HepG2 (cell line): Measurements from ENCODE around the gene ERLIN1. TPM values are rescaled to one million over a fixed set of nuclear protein-coding genes. Genes with fewer than 3 reads are reported as not detected.

Experiments
- ASH2L ChIP-seq: fragments of 300-600, 200-600 bp; sonication (generic); IDR thresholded peaks from 2 replicates; pipeline ENCODE4 v1.7.0; 2017; ENCODE audit warnings: low read depth, mild to moderate bottlenecking, moderate library complexity, mixed read lengths, low read length; ENCODE audit not compliant: insufficient read length
- BATF2 ChIP-seq: sonication (generic); formaldehyde crosslinking; IDR thresholded peaks from 2 replicates; pipeline ENCODE4 v1.8.0; 2022; ENCODE audit warnings: mild to moderate bottlenecking, missing genetic modification reagents, moderate library complexity
- EHMT2 ChIP-seq: fragments of 200-600 bp; sonication (generic); IDR thresholded peaks from 2 replicates; pipeline ENCODE4 v1.7.0; 2017; ENCODE audit warnings: antibody characterized with exemption, low read depth, low read length, borderline replicate concordance
- FOXC1 ChIP-seq: sonication (generic); formaldehyde crosslinking; IDR thresholded peaks from 2 replicates; pipeline ENCODE4 v1.8.0; 2022; ENCODE audit warnings: mild to moderate bottlenecking, missing genetic modification reagents, borderline replicate concordance
- FOXM1 ChIP-seq: sonication (generic); formaldehyde crosslinking; IDR thresholded peaks from 2 replicates; pipeline ENCODE4 v1.5.0; 2020; ENCODE audit warnings: missing genetic modification reagents
- GATA4 ChIP-seq: sonication (generic); IDR thresholded peaks from 2 replicates; pipeline ENCODE4 v1.6.1; 2016; ENCODE audit warnings: antibody characterized with exemption, low read depth, borderline replicate concordance
- MAFG ChIP-seq: sonication (generic); formaldehyde crosslinking; IDR thresholded peaks from 2 replicates; pipeline ENCODE4 v1.5.1; 2020; ENCODE audit warnings: mild to moderate bottlenecking, missing genetic modification reagents
- PAX8 ChIP-seq: sonication (generic); formaldehyde crosslinking; IDR thresholded peaks from 2 replicates; pipeline ENCODE4 v1.8.0; 2022; ENCODE audit warnings: mild to moderate bottlenecking, missing genetic modification reagents, borderline replicate concordance
- SATB2 ChIP-seq: sonication (generic); formaldehyde crosslinking; IDR thresholded peaks from 2 replicates; pipeline ENCODE4 v1.5.0; 2020; ENCODE audit warnings: missing genetic modification reagents
- SMAD9 ChIP-seq: sonication (generic); formaldehyde crosslinking; IDR thresholded peaks from 2 replicates; pipeline ENCODE4 v1.5.1; 2020; ENCODE audit warnings: mild to moderate bottlenecking, missing genetic modification reagents
- SYNCRIP ChIP-seq: fragments of 200-400 bp; formaldehyde crosslinking; IDR thresholded peaks from 2 replicates; pipeline ENCODE4 v1.6.1; 2018; ENCODE audit warnings: mild to moderate bottlenecking, low read depth, low read length; ENCODE audit not compliant: insufficient read depth
- ZBTB33 ChIP-seq: sonication (generic); formaldehyde crosslinking; IDR thresholded peaks from 2 replicates; pipeline ENCODE4 v1.4.0; 2020; ENCODE audit warnings: missing genetic modification reagents
- ZFP41 ChIP-seq: sonication (generic); formaldehyde crosslinking; IDR thresholded peaks from 2 replicates; pipeline ENCODE4 v1.4.0; 2020; ENCODE audit warnings: mild to moderate bottlenecking, missing genetic modification reagents, borderline replicate concordance
- ZNF839 ChIP-seq: sonication (generic); formaldehyde crosslinking; IDR thresholded peaks from 2 replicates; pipeline ENCODE4 v1.4.0; 2020; ENCODE audit warnings: missing genetic modification reagents, mild to moderate bottlenecking, borderline replicate concordance
- polyA plus RNA-seq, 8 experiments: library from polyadenylated mRNA; depleted of rRNA in 3 of 8; stranded (reverse) in 7 of 8; unstranded in 1 of 8; fragments of >200 nt; fragmentation: Illumina TruSeq in 4 of 8; extraction: Trizol in 4 of 8; gene quantifications; 2 replicates each; pipeline versions ENCODE4 v1.2.1 to v1.2.3, GENCODE V29; 2011 to 2016; ENCODE audit warnings: low read depth in 4 of 8, missing spikeins in 1 of 8, mixed read lengths in 1 of 8; ENCODE audit not compliant: insufficient read depth in 1 of 8
- total RNA-seq, 5 experiments: library from RNA; depleted of rRNA; stranded (reverse); fragments of >200 nt; fragmentation: Illumina TruSeq; extraction: Trizol; gene quantifications; 2 replicates each; pipeline ENCODE4 v1.2.3, GENCODE V29; 2016; ENCODE audit warnings: low read depth in 1 of 5
- TF ChIP-seq, protein P1 (sequence below): sonication (generic); formaldehyde crosslinking; IDR thresholded peaks from 2 replicates; pipeline ENCODE4 v1.4.0; 2020; ENCODE audit warnings: missing genetic modification reagents, mild to moderate bottlenecking, borderline replicate concordance
- TF ChIP-seq, protein P2 (sequence below): sonication (generic); formaldehyde crosslinking; conservative IDR thresholded peaks from 2 replicates; pipeline ENCODE4 v1.4.0; 2020; ENCODE audit warnings: missing genetic modification reagents

The ERLIN1 gene
- total and polyA plus RNA-seq, 2 of the 13 experiments (the other 11 are each of a cell fraction or from before 2014, with no cell fraction given) = 56.8 to 69.3 TPM

DNA sequence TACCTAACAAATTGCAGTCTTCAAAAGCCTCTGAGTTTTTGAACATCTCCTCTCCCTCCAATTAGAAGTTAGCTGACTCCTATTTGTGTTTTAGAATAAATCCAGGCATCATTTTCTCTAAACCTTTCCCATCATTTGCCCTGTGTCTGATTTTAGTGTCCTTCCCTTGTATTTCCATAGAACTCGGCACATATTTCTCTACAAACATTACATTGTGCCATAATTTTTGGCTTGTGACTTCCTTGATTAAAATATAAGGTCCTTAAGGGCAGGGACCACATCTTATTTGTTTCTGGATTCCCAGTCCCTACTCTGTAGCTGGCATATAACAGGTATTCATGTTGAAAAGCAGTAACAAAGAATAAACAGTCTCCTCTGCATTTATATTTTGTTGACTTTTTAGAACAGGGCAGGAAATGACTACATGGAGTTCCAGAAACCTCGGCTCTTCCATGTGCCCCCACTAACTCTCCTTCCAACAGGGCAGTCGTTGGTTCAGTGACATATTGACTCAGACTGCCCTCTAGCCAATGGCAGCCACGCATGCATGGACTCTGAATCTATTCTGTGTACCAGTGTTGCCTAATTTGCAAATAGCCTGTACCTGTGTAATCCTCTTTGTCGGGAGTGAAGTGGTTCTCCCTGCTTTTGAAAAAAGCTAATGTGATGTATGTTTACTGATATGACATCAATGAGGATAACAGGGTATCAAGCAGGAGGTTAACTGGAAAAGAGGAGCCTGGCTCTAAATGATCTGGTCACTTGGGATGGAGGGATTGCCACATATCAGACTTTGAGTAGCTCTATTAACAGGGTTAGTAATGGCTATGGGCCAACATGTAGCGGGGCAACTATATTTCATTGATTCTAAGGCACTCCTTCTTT lies 84.4 kb downstream of the ERLIN1 start (continued):
- TF ChIP-seq, protein P1, sequence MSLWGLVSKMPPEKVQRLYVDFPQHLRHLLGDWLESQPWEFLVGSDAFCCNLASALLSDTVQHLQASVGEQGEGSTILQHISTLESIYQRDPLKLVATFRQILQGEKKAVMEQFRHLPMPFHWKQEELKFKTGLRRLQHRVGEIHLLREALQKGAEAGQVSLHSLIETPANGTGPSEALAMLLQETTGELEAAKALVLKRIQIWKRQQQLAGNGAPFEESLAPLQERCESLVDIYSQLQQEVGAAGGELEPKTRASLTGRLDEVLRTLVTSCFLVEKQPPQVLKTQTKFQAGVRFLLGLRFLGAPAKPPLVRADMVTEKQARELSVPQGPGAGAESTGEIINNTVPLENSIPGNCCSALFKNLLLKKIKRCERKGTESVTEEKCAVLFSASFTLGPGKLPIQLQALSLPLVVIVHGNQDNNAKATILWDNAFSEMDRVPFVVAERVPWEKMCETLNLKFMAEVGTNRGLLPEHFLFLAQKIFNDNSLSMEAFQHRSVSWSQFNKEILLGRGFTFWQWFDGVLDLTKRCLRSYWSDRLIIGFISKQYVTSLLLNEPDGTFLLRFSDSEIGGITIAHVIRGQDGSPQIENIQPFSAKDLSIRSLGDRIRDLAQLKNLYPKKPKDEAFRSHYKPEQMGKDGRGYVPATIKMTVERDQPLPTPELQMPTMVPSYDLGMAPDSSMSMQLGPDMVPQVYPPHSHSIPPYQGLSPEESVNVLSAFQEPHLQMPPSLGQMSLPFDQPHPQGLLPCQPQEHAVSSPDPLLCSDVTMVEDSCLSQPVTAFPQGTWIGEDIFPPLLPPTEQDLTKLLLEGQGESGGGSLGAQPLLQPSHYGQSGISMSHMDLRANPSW (CRISPR knock-in tag) = 0 out of 2 replicates have a peak, but pooled peaks have one; percentile 54
- no peak for TF ChIP-seq BATF2 (CRISPR knock-in tag)
- TF ChIP-seq, protein P2, sequence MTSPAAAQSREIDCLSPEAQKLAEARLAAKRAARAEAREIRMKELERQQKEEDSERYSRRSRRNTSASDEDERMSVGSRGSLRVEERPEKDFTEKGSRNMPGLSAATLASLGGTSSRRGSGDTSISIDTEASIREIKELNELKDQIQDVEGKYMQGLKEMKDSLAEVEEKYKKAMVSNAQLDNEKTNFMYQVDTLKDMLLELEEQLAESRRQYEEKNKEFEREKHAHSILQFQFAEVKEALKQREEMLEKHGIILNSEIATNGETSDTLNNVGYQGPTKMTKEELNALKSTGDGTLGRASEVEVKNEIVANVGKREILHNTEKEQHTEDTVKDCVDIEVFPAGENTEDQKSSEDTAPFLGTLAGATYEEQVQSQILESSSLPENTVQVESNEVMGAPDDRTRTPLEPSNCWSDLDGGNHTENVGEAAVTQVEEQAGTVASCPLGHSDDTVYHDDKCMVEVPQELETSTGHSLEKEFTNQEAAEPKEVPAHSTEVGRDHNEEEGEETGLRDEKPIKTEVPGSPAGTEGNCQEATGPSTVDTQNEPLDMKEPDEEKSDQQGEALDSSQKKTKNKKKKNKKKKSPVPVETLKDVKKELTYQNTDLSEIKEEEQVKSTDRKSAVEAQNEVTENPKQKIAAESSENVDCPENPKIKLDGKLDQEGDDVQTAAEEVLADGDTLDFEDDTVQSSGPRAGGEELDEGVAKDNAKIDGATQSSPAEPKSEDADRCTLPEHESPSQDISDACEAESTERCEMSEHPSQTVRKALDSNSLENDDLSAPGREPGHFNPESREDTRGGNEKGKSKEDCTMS = no peak
- TF ChIP-seq GATA4 = peak; percentile 91; the same call in 1 of the 2 replicates
- no peak for TF ChIP-seq FOXC1
- peak; percentile 91 for TF ChIP-seq ASH2L
- TF ChIP-seq EHMT2 = no peak; the same call in 1 of the 2 replicates
- TF ChIP-seq MAFG (CRISPR knock-in tag) = no peak
- TF ChIP-seq ZBTB33 = peak; percentile 71; the same call in 1 of the 2 replicates
- no peak for TF ChIP-seq ZFP41 (CRISPR knock-in tag)
- TF ChIP-seq SMAD9 (CRISPR knock-in tag) = no peak
- no peak for TF ChIP-seq SYNCRIP
- TF ChIP-seq ZNF839 (CRISPR knock-in tag) = no peak
- TF ChIP-seq PAX8 (CRISPR knock-in tag) = no peak
- 0 out of 2 replicates have a peak, but pooled peaks have one; percentile 47 for TF ChIP-seq SATB2
- TF ChIP-seq FOXM1 (CRISPR knock-in tag) = peak; percentile 89
